ENCODE results near the gene GPD1.

The GPD1 gene

DNA sequence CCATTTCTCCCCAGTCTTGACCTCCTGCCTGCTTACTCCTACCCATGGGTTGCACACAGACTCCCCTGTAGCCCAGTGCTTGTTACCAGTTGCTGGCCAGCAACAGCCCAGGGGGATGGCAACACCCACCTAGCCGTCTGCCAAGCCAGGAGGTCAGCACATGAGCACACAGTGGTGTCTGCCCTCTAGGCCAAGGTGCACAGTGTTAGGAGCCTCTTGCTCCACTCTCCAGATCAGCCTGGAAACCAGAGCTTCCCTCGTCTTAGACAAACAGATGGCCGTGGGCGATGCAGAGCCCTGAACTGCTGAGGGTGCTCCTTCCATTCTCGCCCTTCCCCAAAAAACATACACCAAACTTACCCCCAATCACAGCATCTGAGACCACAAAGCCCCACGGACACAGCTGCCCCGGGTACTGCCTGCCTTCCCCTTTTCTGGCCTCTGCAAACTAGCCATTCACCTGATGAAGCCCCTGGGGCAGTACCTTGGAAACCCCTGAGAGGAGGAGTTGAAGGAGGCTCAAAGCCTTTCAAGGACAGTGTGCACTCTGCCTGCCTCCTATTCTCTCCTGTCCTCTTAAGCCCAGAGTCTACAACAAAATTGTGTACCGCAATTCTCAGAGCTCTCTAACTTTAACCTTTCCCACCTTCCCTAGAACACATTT, 1.0 kb upstream of the GPD1 start:
- DNase-seq = no peak

DNA sequence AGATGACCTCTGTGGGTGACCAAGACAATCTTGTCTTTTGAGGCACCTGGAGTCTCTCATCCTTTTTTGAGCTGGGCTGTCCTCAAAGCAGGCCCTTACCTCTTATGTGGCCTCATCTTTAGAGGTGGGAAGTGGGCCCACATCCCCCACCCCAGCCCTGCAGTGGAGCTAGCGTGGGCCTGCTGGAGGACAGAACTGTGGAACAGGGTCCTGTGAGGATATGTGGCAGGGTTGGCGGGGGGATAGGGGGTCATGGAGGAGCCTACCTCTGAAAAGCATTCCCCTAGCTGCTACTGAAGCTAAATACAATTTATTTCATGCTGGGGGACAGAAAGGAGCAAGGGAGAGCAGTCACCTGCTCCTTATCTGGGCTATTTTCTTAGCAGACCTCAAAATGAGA, 457 bp upstream of the GPD1 start:
- DNase-seq = no peak

DNA sequence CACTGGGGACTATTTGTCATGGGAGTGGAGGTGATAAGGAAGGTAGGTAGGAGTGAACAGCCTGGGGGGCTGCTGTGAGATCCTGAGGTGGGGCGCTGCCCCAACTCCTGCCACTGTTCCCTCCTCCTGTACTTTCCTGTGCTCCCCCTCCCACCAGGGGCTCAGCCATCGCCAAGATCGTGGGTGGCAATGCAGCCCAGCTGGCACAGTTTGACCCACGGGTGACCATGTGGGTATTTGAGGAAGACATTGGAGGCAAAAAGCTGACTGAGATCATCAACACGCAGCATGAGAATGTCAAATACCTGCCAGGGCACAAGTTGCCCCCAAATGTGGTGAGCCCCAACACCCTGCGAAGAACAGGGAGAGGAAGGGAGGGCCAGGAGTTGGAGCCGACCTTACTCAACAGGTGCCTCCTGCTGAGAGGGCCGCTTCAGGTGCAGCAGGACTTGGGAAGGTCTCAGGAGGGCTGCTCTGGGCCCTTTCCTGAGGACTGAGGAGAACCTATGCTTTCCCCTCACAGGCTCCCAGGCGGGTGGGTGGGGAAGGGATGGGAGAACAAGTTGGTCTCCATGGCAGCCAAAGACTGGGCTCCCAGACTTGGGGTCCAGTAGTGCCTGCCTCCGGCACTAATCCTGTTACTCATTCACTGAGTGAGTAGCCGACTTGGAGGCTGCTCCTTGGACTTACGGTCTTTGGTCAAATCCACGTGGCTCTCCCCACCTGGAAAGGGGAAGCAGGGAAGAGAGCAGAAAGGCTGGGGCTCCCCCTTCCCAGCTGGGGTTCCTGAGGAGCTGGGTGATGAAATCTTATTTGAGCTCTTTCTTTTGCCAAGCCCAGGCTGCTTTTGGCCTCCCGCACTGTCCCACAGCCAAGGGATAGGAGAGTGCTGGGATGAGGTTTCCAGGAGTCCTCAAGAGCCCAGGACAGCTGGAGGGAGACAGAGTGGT, 884 bp downstream of the GPD1 start:
- no peak for DNase-seq

DNA sequence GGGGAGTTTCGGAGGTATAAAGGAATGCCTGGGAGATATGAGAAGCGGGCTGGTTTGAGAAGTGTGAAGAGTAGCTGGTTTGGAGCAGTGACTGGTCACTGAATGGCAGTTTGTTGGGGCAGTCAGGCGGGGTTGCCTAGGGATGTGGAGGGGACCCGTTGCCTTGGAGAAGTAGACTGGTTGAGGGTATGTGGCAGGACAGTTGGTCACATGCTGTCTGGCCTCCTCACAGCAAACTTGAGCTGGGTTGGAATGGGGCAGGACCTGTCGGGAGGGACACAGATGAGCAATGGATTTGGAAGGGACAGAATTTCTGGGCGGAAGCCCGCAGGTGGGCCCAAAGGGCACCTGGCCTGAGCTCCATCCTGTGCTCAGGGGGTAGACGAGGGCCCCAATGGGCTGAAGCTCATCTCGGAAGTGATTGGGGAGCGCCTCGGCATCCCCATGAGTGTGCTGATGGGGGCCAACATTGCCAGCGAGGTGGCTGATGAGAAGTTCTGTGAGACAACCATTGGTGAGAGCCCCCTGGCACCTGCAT, 2.2 kb downstream of the GPD1 start:
- no peak for DNase-seq

DNA sequence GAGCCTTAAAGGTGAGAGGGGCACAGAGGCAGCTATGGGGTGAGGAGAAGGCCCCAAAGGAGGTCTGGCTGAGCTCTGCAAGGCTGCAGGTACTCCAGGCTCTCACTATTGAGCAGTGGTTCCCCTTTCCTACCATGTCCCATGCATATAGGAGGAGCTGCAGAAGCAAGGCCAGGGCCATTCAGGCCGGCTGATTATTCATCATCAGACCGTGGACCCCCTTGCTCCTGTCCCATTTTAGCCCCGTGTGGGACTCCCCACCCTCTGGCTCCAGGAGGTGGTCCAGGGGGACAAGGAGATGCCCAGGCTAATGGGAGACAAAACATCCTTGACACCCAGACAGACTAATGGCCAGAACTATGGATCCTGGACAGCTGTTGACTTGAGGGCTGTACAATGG, 3.1 kb downstream of the GPD1 start:
- no peak for DNase-seq

DNA sequence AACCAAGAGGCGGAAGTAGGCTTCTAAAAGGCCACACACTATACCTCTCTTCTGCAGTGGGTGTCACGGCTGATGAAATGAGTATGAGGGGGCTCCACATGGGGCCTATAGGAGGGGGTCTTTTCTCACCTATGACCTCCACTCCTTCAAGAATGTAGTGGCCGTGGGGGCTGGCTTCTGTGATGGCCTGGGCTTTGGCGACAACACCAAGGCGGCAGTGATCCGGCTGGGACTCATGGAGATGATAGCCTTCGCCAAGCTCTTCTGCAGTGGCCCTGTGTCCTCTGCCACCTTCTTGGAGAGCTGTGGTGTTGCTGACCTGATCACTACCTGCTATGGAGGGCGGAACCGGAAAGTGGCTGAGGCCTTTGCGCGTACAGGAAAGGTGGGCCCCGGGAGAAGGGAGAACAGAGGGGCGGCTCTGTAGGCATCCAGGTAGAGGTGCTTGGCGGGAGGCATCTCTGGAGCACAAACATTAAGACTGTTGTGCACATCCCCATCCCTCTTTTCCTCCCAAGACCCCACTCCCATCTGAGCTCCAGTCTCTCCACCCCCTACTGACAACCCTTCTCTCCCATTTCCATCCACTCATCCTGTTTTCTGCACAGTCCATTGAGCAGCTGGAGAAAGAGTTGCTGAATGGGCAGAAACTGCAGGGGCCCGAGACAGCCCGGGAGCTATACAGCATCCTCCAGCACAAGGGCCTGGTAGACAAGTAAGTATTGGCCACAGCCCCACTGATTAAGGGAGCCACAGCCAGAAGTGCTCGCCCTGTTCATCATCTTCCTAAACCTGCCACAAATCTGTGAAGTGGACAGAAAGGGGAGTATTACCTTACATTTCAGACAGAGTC, 3.8 kb downstream of the GPD1 start:
- DNase-seq = no peak

DNA sequence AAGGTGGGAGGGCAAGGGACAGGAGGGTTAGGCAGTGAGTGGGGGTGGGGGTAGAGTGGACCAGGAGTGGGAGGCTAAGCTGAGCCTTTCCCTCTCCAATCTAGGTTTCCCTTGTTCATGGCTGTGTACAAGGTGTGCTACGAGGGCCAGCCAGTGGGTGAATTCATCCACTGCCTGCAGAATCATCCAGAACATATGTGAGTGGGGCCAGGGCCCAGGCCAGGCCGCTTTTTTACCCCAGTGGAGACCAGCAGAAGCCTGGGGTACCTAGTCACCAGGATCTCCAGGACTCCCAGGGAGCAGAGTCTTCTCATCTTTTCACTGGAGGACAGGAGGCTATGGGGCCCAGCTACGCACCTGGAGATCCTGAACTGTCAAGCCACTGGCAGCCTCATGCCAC, 5.5 kb downstream of the GPD1 start:
- DNase-seq = no peak

DNA sequence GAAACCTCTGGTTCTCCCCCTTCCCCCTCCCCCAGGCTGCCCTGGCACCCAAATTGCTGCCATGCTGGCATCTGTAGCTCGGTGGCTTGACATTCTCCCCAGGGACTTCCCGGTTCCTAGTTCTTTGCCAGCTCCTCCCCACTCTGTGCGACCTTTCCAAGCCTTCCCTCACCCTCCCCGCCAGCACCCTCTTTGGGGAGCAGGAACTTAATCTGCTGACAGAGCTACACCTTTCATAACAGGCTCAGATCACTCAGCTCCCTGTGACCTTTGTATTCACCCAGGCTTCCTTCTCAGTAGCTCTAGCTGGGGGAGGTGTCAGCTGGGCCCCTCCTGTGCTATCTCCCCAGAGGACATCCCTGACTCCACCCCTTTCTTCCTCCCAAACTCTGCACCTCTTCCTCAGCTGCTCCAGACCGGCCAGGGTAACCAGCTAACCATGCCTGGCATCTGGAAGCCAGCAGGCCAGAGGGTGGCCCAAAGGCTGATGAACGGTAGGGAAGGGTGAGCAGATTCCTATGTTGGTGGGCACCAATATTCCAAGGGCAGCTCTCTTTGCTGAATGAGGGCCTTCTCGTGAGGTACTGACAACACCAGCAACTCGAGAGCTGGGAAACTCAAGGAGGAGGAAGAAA, 6.4 kb downstream of the GPD1 start:
- DNase-seq = no peak

DNA sequence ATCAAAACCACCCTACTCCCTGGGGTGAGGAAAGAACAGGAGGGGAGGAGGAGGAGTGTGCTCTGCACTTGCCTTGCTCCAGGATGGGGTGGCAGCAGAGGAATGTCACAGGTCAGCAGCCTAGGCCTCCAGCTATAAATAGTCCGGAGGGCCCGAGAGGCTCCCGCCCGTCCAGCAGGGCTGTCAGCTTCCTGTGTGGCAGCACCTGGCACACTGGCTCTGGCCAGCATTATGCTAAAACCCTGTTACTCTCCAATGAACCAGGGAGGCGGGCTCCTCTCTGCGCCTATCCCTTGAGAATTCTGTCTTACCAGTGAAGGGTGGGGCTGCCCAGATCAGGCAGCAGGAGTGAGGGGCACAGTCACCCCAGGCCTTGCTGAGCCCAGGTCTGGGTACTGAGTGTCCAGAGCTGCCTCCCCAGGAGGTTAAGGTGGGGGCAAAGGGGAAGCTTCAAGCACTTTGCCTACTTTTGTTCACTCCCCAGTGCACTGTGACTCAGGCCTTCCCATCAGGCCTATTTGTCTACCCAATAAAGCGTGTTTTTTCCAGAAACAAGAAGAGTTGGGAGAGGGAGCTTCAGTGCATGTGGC, 7.0 kb downstream of the GPD1 start:
- no peak for DNase-seq

DNA sequence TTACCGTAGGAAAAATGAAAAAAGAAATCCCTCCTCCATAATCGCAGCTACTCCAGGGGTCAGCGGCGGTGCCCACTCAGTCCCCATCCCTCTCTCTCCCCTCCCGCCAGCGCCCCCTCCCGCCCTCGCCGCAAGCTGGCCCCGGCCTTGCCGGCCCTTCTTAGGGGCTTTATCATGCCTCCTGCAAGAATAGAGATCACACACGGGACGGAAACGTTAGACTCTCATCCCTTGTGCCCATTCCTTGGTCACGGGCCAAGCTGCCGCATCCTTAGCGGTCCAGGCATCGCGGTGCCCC, 7.5 kb downstream of the GPD1 start:
- DNase-seq = no peak

DNA sequence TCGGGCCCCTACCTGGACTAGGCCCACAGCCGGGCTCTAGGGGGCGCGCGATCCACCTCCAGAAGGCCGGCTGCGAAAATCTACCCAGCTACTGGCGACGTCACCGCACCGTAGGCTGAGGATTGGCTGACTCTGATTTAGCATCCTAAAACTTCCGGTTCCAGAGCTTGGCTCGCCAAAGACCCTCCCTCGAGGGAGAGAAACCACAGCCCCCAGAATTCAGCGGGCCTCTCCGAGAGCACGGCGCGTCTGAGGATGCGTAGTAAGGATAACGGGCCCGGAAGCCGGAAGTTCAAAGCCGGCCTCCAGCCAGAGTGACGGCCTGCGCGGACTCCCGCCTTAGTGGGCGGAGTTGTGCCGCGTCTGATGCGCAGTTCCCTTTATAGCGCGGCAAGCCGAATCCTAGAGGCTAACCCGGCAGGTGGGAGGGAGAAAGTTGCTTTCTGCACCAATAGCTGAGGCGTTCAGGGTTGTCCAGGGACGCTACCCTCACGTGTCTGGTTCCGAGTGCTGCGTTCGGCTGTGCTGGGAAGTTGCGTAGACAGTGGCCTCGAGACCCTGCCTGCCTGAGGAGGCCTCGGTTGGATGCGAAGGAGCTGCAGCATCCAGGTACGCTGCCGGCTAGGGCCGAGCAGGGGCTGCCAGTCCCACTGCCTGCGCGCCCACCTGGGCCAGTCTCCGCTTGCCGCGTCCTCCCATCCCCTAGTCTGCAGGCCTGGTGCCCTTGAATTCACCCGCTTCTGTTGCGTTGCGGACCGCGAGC, 8.1 kb downstream of the GPD1 start, which contains the start of gene COX14:
COX14 (plus strand) TSS at position 544 of the 763 bp plus-strand sequence. CDS start 7,808 bp downstream, outside the sequence.
- peak; percentile 98 for DNase-seq

DNA sequence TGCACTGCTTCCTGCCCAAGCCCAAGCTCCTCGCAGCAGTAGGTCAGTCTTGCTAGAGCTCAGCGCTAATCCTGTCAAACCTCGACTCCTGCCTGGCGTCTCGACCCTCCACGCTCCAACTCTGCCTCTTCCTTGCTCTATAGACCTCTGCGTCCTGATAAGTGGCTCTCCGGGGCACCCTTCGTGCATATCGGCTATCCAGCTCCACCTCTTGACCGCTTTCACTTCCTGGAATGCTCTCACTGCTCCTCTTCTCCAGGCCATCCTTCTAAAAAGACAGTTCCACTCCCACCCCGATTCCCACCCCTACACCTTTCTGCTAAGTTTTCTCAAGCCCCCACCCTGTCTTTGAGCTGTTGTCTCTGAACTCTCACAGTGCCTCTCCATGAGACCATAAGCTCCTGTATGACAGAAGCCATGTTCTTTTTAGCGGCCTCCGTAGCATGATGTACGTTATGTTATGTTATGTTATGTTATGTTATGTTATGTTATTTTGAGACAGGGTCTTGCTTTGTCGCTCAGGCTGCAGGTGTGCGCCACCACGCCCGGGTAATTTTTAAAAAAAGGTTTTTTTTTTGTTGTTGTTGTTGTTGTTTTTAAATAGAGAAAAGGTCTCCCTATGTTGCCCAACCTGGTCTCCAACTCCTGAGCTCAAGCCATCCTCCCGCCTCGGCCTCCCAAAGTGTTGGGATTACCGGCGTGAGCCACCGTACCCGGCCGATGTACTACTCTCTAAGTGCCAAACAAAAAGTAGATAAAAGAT, 8.8 kb downstream of the GPD1 start:
- DNase-seq = no peak

DNA sequence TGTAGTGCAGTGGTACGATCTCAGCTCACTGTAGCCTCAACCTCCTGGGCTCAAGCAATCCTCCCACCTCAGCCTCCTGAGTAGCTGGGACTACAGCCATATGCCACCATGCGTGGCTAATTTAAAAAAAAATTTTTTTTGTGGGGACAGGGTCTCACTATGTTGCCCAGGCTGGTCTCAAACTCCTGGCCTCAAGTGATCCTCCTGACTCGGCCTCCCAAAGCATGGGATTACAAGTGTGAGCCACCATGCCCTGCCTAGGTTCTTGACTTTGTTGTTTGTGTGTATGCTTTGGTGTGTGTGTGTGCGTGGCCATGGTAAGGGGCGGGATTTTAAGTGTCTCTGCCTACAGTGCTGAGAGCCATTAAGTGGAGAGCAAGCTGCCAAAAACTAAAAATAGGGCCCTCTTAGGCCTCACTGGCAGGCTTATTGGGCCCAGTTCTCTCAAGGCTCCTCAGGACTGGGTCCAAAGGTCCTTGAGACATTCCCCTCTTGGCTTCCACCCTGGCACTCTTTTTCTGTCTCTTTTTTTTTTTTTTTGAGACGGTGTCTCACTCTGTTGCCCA, 13.3 kb downstream of the GPD1 start:
- no peak for DNase-seq

DNA sequence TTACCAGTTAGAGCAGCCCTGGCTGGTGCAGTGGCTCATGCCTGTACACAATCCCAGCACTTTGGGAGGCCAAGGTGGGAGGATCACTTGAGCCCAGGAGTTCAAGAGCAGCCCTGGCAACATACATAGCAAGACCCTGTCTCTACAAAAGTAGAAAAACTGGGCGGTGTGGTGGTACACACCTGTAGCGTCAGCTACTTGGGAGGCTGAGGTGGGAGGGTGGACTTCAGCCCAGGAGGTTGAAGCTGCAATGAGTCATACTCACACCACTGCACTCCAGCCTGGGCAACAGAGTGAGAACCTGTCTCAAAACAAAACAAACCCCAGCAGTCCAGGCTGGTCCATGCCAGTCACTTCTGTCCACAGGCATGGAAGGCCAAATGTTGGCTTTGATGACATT, 15.6 kb downstream of the GPD1 start:
- no peak for DNase-seq

DNA sequence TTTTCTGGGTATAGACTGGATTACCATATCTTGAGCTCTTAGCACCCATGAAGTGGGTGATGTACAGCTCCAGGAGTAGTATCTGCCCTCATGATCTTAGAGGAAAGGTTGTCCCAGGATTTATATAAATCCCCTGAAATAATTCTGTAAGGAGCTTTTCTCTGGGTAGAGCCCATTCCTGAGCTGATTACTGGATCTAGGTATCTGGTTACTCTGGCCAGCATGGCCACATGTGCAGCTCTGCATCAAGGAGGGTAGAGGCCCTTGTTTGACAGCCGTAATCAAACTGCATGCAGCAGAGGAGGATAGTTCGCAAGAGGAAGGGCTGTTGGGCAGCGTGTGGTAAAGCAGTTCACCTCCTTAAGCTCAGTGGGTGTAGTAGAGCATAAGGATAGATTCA, 16.7 kb downstream of the GPD1 start:
- DNase-seq = no peak

DNA sequence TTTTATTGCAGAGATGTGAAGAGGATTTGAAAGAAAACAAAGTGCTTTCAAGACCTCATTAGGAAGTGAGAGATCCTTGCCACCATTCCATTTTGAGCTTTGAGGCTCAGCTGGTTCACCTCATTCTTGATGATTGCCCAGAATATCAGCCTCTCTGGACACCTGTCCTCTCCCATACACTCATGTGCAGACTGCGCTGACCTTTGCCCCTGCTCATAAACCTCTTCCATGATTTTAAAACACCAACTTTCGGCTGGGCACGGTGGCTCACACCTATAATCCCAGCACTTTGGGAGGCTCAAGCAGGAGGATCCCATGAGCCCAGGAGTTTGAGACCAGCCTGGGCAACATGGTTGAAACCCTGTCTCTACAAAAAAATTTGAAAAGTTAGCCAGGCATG, 17.1 kb downstream of the GPD1 start:
- DNase-seq = no peak

DNA sequence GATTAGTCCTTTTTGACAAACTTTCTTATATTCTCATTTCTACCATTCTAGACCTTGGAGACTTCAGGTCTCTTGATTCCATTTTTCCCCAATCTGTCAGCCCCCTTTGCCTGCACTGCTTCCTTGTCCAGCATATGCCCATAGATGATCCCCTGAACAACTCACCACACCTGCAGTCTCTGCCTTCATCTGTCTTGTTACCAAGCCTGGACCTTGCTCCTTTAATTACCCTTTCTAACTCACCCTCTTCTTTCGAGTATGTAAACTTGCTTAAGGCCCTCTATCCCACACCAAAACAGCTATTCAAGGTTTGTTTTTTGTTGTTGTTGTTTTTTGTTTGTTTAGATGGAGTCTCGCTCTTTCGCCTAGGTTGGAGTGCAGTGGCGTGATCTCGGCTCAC, 17.8 kb downstream of the GPD1 start:
- DNase-seq = no peak

DNA sequence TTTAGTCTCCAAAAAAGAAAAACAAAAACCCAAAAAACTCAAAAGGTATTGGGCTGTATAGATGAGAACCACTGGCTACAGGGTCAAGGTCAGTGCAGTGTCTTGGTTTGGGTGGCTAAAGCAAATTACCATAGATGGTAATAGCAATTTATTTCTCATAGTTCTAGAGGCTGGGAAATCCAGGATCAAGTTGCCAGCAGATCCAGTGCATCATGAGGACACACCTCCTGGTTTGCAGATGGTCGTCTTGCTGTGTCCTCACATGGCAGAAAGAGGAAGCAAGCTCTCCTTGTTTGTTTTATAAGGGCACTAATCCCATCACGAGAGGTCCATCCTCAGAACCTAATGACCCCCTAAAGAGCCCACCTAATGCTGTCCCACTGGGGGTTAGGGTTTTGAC, 19.4 kb downstream of the GPD1 start:
- no peak for DNase-seq

DNA sequence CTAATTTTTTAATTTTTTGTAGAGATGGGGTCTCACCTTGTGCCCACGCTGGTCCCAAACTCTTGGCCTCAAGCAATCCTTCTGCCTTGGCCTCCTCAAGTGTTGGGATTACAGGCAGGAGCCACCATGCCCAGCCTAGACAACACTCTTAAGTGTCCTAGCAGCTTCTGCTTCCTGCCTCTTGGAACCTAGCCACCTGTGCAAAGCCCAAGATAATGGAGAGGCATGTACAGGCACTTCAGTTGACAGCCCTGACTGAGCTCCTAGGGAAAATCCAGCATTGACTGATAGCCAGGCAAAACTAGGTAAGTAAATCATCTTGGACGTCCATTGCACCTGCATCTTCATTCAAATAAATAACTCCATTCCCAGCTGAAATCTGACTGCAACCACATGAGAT, 23.7 kb downstream of the GPD1 start:
- DNase-seq = no peak

DNA sequence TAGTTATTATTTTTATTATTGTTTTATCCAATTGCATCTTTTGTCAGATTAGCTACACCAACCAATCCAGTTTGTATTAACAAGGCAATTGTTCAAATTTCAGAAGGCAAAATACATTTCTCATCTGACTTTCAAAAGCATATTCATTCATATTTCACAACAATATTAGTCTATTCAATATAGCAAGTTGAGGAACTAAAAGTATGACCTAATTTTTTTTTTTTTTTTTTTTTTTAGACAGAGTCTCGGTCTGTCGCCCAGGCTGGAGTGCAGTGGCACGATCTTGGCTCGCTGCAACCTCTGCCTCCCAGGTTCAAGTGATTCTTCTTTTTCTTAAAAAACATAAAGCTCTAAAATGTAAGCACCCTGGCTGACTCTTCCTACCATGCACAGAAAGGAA, 25.5 kb downstream of the GPD1 start:
- DNase-seq = no peak

All from effector CD8-positive, alpha-beta T cell (primary cell).